Stromal cell of bone marrow (primary cell): ENCODE data around the gene S100A12.

Experiments
- DNase-seq: peaks from one replicate; pipeline ENCODE4 v3.0.0-alpha.2; 2012; ENCODE audit warnings: low read depth

Gene S100A12

GRCh38 chr1:153397051-153397923 is 21.9 kb upstream of the S100A12 start:
- no peak for DNase-seq

DNA sequence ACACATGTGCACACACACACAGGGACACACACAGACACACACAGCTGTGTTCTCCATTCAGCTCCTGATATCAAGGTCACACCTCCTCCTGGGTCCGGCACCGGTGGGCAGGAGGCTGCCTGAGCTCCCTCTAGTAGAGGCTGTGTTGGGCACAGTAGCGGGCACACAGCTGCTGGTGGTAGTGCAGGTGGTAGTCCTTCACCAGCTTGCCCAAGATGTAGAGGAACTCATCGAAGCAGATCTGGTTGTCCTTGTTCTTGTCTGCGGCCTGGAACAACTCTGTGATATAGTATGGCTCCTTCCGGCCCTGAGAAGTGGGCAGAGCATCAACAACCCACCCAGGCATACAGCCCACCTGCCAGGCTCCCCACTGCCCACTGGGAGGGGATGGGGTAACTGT is 21.0 kb upstream of the S100A12 start:
- DNase-seq: no peak

DNA sequence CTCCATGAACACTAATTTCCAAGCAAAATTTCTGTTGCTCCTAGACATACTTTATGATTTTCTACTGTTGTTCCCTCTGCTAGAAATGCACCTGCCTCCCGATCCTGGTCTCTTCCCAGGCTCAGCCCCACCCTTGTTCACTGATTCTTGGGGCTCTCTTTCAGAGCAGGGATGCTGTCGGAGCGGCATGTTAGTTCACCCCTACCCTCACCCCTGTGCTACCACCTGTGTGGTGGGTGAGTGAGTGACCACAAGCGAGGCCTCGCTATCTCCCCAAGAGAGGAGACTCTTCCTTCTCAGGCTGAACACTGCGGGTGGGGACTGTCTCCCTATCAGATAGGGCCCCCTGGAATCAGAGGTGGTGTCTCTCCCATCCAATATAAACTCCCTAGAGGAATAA is 20.4 kb upstream of the S100A12 start:
- no peak for DNase-seq

GRCh38 chr1:153395136-153395685 is 19.8 kb upstream of the S100A12 start:
- no peak for DNase-seq

GRCh38 chr1:153394391-153394790 is 19.0 kb upstream of the S100A12 start:
- no peak for DNase-seq

DNA sequence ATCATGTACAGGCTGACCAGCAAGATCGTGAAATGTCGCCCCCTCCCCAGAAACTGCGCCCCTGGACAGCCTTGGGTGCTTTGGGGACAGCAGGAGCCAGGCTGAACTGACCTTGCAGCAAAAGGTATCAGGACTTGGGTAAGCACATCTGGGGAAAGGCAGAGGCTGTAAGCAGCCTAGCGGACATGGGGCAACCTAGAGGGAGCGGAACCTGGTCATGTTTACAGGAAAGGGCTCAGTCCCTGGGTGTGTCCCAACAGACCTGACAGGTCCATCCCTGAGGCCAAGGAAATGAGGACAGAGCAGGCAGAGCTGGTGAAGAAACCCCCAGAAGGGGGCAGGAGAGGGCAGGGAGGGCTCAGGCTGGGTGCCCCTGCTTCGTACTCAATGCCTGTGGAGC is 18.5 kb upstream of the S100A12 start:
- DNase-seq: no peak

DNA sequence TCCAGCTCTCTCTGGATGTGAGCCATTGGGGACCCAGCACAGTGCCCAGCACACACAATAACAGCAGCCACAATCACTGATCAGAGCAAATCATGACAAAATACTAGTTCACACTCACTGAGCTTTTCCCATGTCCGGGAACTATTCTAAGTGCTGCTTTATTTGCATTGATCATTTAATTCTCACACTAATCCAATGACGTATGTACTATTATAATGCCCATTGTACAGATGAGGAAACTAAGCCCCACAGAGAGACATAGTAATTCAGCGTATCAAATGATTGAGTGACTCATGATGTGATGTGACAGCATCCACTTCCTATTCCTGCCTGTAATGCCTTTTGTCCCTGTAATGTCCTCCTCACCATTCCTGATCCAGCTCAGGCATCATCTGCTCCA is 17.4 kb upstream of the S100A12 start:
- no peak for DNase-seq

DNA sequence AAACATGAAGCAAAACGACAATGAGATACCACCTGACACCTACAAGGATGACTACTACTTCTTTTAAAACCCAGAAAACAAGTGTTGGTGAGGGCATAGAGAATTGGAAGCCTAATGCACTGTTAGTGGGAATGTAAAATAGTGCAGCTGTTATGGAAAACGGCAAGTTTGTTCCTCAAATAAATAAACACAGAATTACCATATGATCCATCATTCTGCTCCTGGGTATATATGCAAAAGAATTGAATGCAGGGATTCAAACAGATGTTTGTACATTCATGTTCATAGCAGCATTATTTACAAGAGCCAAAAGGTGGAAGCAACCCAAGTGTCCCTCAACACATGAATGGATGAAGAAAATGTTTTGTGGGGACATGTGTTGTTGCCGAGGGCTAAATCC is 16.8 kb upstream of the S100A12 start:
- DNase-seq: no peak

DNA sequence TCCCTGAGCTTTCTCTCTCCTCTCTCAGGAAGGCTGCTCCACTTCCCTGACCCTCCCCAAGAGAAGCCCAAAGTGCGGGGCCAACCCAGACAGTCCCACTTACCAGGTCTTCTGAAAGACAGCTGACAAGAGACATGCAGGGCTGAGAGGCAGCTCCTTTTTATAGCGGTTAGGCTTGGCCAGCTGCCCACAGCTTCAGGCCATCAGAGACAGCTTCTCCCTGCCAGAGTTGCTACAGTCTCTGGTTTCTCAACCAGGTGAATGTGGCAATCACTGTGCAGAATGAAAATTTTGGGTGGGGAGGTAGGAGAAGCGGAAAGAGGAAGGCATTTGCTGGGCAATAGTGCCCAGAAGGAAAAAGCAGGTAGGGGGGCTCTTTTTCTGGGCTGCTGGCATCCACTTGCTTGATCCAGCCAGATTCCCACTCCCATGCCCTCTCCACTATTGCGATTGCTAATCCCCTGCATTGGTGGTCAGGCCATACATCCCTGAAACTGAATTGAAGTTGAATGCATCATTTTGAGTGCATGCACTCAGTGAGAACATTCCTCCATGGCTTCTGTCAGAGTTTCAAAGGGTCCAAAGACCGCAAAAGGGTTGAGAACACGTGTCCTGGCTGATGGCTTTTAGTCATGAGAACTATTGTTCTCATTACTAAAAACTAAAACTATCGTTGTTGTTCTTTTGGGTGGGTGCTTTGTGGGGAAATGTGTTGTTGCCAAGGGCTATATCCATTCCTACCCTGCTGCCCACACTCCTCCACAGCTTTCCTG is 15.7 kb upstream of the S100A12 start, which contains the start of gene S100A8:
Gene S100A8 (minus strand): TSS at position 136 of the 773 bp plus-strand sequence. CDS start 538 bp downstream, outside the sequence.
- DNase-seq: no peak

DNA sequence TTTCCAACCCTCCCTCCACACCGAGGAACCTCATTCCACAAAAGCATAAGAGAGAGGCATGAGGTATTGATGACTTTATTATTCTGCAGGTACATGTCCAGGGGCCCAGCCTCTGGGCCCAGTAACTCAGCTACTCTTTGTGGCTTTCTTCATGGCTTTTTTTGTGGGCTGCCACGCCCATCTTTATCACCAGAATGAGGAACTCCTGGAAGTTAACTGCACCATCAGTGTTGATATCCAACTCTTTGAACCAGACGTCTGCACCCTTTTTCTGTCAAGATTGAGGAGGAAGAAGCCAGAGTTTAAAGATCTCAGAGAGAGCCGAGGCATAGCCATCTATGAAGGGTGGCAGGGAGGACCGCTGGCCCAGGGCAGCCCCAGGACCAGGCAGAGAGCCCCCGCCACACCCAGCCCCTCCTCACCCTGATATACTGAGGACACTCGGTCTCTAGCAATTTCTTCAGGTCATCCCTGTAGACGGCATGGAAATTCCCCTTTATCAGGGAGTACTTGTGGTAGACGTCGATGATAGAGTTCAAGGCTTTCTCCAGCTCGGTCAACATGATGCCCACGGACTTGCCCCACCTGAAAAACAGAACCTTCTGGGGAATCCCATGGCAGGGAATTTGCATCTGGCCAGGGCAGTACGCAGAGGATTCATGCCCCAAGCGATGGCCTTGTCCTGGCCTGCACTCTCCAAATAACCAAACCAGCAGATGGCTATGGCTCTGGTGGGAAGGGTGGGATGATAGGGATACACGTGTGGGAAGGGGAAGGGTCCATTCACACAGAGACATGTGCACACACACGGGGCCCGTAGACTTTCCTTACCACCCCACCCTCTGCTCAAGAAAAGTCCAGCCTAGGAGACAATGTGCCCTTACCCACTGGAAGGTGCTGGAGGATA is 14.8 kb upstream of the S100A12 start:
- no peak for DNase-seq

GRCh38 chr1:153389401-153389800 is 14.0 kb upstream of the S100A12 start:
- DNase-seq: no peak

- no peak for DNase-seq
Measured at GRCh38 chr1:153387785-153388184, 12.4 kb upstream of the S100A12 start.

DNA sequence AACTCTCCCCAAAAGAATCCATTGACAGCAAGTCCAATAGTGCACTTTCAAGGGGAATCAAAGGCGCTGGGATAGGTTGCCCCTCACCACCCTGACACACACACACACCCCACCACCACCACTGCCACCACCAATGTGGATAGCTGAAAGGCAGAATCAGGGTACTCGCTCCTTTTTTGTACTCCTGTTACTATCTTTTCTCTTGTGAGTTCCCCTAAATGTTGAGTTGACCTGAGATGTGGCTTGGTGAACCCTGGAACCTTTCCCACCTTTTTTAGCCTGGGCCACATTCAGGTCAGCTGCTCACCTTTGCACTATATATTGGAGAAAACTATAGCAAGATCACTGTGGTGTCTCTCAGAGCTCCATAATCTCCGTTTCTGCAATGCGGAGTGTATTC is 11.6 kb upstream of the S100A12 start:
- DNase-seq: no peak

- no peak for DNase-seq
Measured at GRCh38 chr1:153386500-153386901, 11.1 kb upstream of the S100A12 start.

DNA sequence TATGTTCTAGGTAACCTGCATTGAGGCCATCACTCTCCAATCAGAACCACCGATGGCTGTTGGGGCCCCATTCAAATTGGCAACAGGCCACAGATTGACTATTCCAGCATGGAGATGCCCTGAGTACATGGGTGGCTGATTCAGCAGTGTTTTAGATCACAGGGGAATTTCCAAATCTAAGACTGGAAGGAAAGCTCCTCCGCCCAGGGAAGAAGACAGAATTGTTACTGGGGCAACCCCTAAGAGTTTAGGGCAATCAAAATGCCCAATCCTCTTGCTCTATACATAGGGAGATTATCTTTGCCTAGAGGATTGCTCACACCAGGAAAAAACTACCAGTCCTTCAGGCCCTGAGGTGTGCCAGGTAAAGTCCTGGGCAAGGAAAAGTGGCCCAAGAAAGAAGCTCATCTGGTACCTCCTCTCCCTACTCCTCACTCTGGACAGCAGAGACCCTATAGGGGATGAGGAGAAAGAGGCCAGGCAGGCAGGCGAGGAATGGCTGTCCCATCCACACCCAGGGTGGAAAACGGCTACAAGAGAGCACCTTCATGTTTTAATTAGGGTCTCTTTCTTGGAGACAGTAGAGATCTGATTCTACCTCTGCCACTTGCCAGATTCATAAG is 9.6 kb upstream of the S100A12 start:
- DNase-seq: no peak

DNA sequence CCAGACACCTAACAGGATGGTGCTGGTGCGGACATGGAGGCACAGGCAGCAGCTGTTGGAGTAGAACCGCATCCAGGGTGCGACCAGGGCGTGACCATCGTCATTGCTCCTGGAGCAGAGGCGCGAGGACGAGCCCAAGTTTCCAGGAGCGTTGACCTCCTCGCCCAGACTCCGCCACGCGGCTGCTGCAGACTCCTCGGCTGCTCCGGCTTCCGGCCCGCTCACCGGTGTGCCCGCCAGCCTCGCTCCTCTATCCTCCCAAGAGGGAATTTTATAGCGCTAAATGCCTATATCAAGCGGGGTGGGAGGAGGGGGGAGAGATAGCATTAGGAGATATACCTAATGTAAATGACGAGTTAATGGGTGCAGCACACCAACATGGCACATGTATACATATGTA is 5.3 kb upstream of the S100A12 start:
- DNase-seq: no peak

DNA sequence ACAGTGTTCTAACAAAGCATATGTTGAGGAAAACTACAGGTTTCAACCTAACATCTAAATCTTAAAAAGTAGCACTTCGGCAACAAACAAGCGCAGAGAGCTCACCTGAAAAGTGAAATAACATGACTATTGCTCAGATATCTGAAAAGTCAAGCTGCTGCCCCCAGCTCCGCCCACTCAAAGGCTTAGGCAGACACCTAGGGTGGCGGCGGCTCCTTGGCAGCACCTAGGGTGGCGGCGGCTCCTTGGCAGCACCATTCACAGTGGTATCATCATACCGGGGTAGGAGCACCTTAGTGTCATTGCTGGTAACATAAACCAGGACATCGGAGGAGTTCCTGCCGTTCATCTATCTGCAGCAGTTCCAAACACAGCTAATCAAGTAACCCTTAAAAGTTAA is 4.2 kb upstream of the S100A12 start:
- no peak for DNase-seq

DNA sequence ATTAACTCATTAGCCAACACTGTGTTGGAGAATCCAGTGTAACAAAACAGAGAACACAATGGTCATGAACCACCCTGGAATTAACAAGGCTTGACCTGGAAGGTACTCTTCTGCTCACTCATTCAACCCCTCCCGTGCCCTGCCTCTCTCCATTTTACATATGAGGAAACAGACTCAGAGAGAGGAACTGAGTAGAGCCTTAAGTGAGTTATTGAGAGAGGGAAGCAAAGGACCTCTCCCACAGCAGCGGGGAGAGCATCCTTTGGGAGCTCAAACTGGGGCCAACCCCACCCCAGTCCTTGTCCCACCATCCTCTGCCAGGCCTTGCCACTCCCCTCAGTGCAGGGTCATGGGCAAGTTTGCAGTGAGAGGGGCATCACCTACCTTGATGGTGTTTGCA is 1.4 kb downstream of the S100A12 start:
- DNase-seq: no peak

DNA sequence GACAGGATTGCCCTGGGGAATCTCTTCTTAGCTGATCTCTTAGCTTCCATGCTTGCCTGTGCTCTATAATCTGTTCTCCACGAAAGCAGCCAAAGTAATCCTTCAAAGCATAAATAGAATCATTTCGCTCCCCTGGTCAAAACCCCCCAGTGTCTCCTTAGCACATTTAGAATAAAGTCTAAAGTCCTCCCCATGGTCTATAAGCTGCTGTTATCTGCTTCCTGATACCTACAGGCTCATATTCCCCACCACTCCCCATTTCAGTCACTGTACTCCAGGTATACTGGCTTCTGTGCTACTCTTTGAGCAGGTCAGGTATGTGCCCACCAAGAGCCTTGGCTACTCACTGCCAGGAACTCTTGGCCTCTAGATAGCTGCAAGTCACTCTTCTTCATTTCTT is 2.9 kb downstream of the S100A12 start:
- DNase-seq: no peak

DNA sequence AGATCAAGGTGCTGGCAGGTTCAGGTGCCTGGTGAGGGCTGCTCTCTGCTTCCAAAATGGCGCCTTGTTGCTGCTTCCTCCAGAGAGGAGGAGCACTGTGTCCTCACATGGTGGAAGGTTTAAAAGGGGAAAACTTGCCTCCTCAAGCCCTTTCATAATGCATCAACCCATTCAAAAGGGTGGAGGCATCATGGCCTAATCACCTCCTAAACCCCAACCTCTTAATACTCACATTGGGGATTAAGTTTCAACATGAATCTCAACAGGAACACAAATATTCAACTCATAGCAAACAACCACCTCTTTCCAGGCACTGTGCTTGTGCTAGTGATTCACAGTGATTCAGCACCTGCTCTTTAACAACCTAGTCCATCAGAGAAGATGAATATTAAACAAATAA is 4.2 kb downstream of the S100A12 start:
- DNase-seq: no peak

- no peak for DNase-seq
Measured at GRCh38 chr1:153370146-153370545, 5.3 kb downstream of the S100A12 start.
